ENCODE results near the gene FAM111B. TPM values are rescaled to one million over a fixed set of nuclear protein-coding genes. Genes with fewer than 3 reads are reported as not detected.
"Not testable (repeated sequence)": the region's sequence is repeated elsewhere in the genome, so short reads cannot be mapped to it uniquely, and the experiment has no call there.

The FAM111B gene
- total RNA-seq, 4 donors from 2014 or later: 0.38 to 1.4 (median 1.1) TPM; not detected in 1

- not testable (repeated sequence) for TF ChIP-seq CTCF (IDR thresholded peaks at IDR 0.05; ENCODE audit: low read depth)
These were observed 21.0 kb upstream of the FAM111B start, which contains the start of gene GLYATL1B for GRCh38 chr11:59086007-59086406. TSS of gene GLYATL1B (plus strand) at chr11:59086307. CDS start at chr11:59086307, 0 bp downstream.

GRCh38 chr11:59088162-59088561, 18.9 kb upstream of the FAM111B start:
- no peak for TF ChIP-seq CTCF (IDR thresholded peaks at IDR 0.05; ENCODE audit: low read depth)

- TF ChIP-seq CTCF (IDR thresholded peaks at IDR 0.05; ENCODE audit: low read depth): no peak
These were observed 9.8 kb upstream of the FAM111B start for GRCh38 chr11:59097113-59097708.

- TF ChIP-seq CTCF (IDR thresholded peaks at IDR 0.05; ENCODE audit: low read depth): no peak
These were observed 4.7 kb upstream of the FAM111B start for GRCh38 chr11:59102259-59102765.

- TF ChIP-seq CTCF (IDR thresholded peaks at IDR 0.05; ENCODE audit: low read depth): no peak
These were observed 5.5 kb downstream of the FAM111B start for GRCh38 chr11:59112494-59112893.

GRCh38 chr11:59114344-59114743, 7.3 kb downstream of the FAM111B start:
- TF ChIP-seq CTCF (IDR thresholded peaks at IDR 0.05; ENCODE audit: low read depth): no peak

- TF ChIP-seq CTCF (IDR thresholded peaks at IDR 0.05; ENCODE audit: low read depth): no peak
These were observed 8.5 kb downstream of the FAM111B start for GRCh38 chr11:59115553-59115952.

All from subcutaneous adipose tissue (tissue), 4 donors.